ENCODE data around the gene PIEZO1. TPM values are rescaled to one million over a fixed set of nuclear protein-coding genes. Genes with fewer than 3 reads are reported as not detected.

The PIEZO1 gene
- total and polyA plus RNA-seq, 5 donors: 21.7 to 45.6 (median 30.5) TPM

- Histone ChIP-seq H3K4me1 (ENCODE audit: control insufficient read depth, insufficient read depth, low read length) (no peaks in the 10 kb centered on the region), H3K27ac (ENCODE audit: low read length) (no peak overlapping the region)
- 78% methylated on average over 10 of the region's 10 CpGs for WGBS
These were observed 23.2 kb downstream of the PIEZO1 start for GRCh38 chr16:88761830-88762229.

GRCh38 chr16:88761143-88761534 lies 23.9 kb downstream of the PIEZO1 start:
- ATAC-seq (no peak), DNase-seq (no peak)
- Histone ChIP-seq H3K27ac (ENCODE audit: low read length) (no peak overlapping the region), H3K4me3 (ENCODE audit: low read length) (no peak overlapping the region), H3K9me3 (ENCODE audit: control insufficient read depth, low read length) (no peaks in the 10 kb centered on the region), H3K27me3 (ENCODE audit: control insufficient read depth, insufficient read depth) (no peaks in the 10 kb centered on the region), H3K4me1 (ENCODE audit: control insufficient read depth, insufficient read depth, low read length) (no peaks in the 10 kb centered on the region)
- intact Hi-C loops (cut with DNase I): no loop called here
- WGBS: 94% methylated on average over 11 of the region's 11 CpGs

More at GRCh38 chr16:88761830-88762229, 23.2 kb downstream of the PIEZO1 start:
- ATAC-seq (no peak), DNase-seq (no peak)
- Histone ChIP-seq H3K27me3 (ENCODE audit: control insufficient read depth, insufficient read depth) (no peaks in the 10 kb centered on the region), H3K4me3 (ENCODE audit: low read length) (no peak overlapping the region), H3K9me3 (ENCODE audit: control insufficient read depth, low read length) (no peaks in the 10 kb centered on the region)
- intact Hi-C loops (cut with DNase I): no loop called here

- H3K27ac ChIP-seq (ENCODE audit: low read length): no peak overlapping the region
- ATAC-seq (no peak), DNase-seq (no peak)
- intact Hi-C loops (cut with DNase I): no loop called here
- 87% methylated on average over 24 of the region's 24 CpGs for WGBS
- no peak overlapping the region for H3K4me3 ChIP-seq (ENCODE audit: low read length)
- H3K27me3 ChIP-seq (ENCODE audit: control insufficient read depth, insufficient read depth): no peaks in the 10 kb centered on the region
- no peaks in the 10 kb centered on the region for H3K4me1 ChIP-seq (ENCODE audit: control insufficient read depth, insufficient read depth, low read length)
- no peaks in the 10 kb centered on the region for H3K9me3 ChIP-seq (ENCODE audit: control insufficient read depth, low read length)
These were observed 24.4 kb downstream of the PIEZO1 start for GRCh38 chr16:88760424-88761142.

- Histone ChIP-seq H3K27me3 (ENCODE audit: control insufficient read depth, insufficient read depth) (no peaks in the 10 kb centered on the region), H3K9me3 (ENCODE audit: control insufficient read depth, low read length) (no peaks in the 10 kb centered on the region), H3K4me1 (ENCODE audit: control insufficient read depth, insufficient read depth, low read length) (no peaks in the 10 kb centered on the region), H3K4me3 (ENCODE audit: low read length) (no peak overlapping the region), H3K27ac (ENCODE audit: low read length) (no peak overlapping the region)
- intact Hi-C loops (cut with DNase I): no loop called here
- ATAC-seq (no peak), DNase-seq (no peak)
- 90% methylated on average over 22 of the region's 22 CpGs for WGBS
These were observed 25.1 kb downstream of the PIEZO1 start for GRCh38 chr16:88759976-88760350.

GRCh38 chr16:88759245-88759975 lies 25.6 kb downstream of the PIEZO1 start:
- ATAC-seq (peak; percentile 38 to 62), DNase-seq (peak in 1 of 3 donors; percentile 81)
- Histone ChIP-seq H3K4me3 (ENCODE audit: low read length) (no peak overlapping the region), H3K27ac (ENCODE audit: low read length) (no peak overlapping the region), H3K27me3 (ENCODE audit: control insufficient read depth, insufficient read depth) (no peaks in the 10 kb centered on the region), H3K4me1 (ENCODE audit: control insufficient read depth, insufficient read depth, low read length) (no peaks in the 10 kb centered on the region), H3K9me3 (ENCODE audit: control insufficient read depth, low read length) (no peaks in the 10 kb centered on the region)
- intact Hi-C loops (cut with DNase I): no loop called here
- WGBS: 53% methylated on average over 26 of the region's 26 CpGs

GRCh38 chr16:88758944-88759244 lies 26.1 kb downstream of the PIEZO1 start:
- intact Hi-C loops (cut with DNase I): no loop called here

GRCh38 chr16:88758227-88758943 lies 26.6 kb downstream of the PIEZO1 start:
- 87% methylated on average over 13 of the region's 13 CpGs for WGBS
- H3K4me1 ChIP-seq (ENCODE audit: control insufficient read depth, insufficient read depth, low read length): no peaks in the 10 kb centered on the region
- no peaks in the 10 kb centered on the region for H3K27me3 ChIP-seq (ENCODE audit: control insufficient read depth, insufficient read depth)
- no peak overlapping the region for H3K4me3 ChIP-seq (ENCODE audit: low read length)
- H3K9me3 ChIP-seq (ENCODE audit: control insufficient read depth, low read length): no peaks in the 10 kb centered on the region
- no peak overlapping the region for H3K27ac ChIP-seq (ENCODE audit: low read length)
- DNase-seq (no peak), ATAC-seq (no peak)
- intact Hi-C loops (cut with DNase I): no loop called here

More at GRCh38 chr16:88758944-88759244, 26.1 kb downstream of the PIEZO1 start:
- no peaks in the 10 kb centered on the region for H3K27me3 ChIP-seq (ENCODE audit: control insufficient read depth, insufficient read depth)
- H3K4me1 ChIP-seq (ENCODE audit: control insufficient read depth, insufficient read depth, low read length): no peaks in the 10 kb centered on the region
- H3K4me3 ChIP-seq (ENCODE audit: low read length): no peak overlapping the region
- DNase-seq (no peak), ATAC-seq (no peak)
- 69% methylated on average over 6 of the region's 6 CpGs for WGBS
- no peaks in the 10 kb centered on the region for H3K9me3 ChIP-seq (ENCODE audit: control insufficient read depth, low read length)
- H3K27ac ChIP-seq (ENCODE audit: low read length): no peak overlapping the region

- no peak for DNase-seq
- no peaks in the 10 kb centered on the region for H3K9me3 ChIP-seq (ENCODE audit: control insufficient read depth, low read length)
- H3K27ac ChIP-seq (ENCODE audit: low read length): no peak overlapping the region
- H3K27me3 ChIP-seq (ENCODE audit: control insufficient read depth, insufficient read depth): no peaks in the 10 kb centered on the region
- WGBS: 84% methylated on average over 23 of the region's 23 CpGs
- H3K4me3 ChIP-seq (ENCODE audit: low read length): no peak overlapping the region
- no peaks in the 10 kb centered on the region for H3K4me1 ChIP-seq (ENCODE audit: control insufficient read depth, insufficient read depth, low read length)
- no peak for ATAC-seq
- intact Hi-C loops (cut with DNase I): no loop called here
These were observed 29.1 kb downstream of the PIEZO1 start for GRCh38 chr16:88755745-88756443.

GRCh38 chr16:88754912-88755744 lies 29.9 kb downstream of the PIEZO1 start:
- no peaks in the 10 kb centered on the region for H3K9me3 ChIP-seq (ENCODE audit: control insufficient read depth, low read length)
- intact Hi-C loops (cut with DNase I): no loop called here
- DNase-seq (no peak), ATAC-seq (no peak)
- no peak overlapping the region for H3K27ac ChIP-seq (ENCODE audit: low read length)
- H3K4me3 ChIP-seq (ENCODE audit: low read length): no peak overlapping the region
- 70% methylated on average over 42 of the region's 42 CpGs for WGBS
- no peaks in the 10 kb centered on the region for H3K27me3 ChIP-seq (ENCODE audit: control insufficient read depth, insufficient read depth)
- no peaks in the 10 kb centered on the region for H3K4me1 ChIP-seq (ENCODE audit: control insufficient read depth, insufficient read depth, low read length)

GRCh38 chr16:88754109-88754911 lies 30.7 kb downstream of the PIEZO1 start:
- WGBS: 91% methylated on average over 28 of the region's 28 CpGs
- ATAC-seq: no peak
- no peak for DNase-seq
- intact Hi-C loops (cut with DNase I): no loop called here
- Histone ChIP-seq H3K9me3 (ENCODE audit: control insufficient read depth, low read length) (no peaks in the 10 kb centered on the region), H3K27me3 (ENCODE audit: control insufficient read depth, insufficient read depth) (no peaks in the 10 kb centered on the region), H3K4me3 (ENCODE audit: low read length) (no peak overlapping the region), H3K4me1 (ENCODE audit: control insufficient read depth, insufficient read depth, low read length) (no peaks in the 10 kb centered on the region), H3K27ac (ENCODE audit: low read length) (no peak overlapping the region)
